ENCODE measurements around the gene ERICH6B. TPM values are rescaled to one million over a fixed set of nuclear protein-coding genes. Genes with fewer than 3 reads are reported as not detected.

Gene ERICH6B
- total RNA-seq, 8 experiments from 2014 or later = 0.56 to 2.5 (median 0.92) TPM; not detected in 1

DNA sequence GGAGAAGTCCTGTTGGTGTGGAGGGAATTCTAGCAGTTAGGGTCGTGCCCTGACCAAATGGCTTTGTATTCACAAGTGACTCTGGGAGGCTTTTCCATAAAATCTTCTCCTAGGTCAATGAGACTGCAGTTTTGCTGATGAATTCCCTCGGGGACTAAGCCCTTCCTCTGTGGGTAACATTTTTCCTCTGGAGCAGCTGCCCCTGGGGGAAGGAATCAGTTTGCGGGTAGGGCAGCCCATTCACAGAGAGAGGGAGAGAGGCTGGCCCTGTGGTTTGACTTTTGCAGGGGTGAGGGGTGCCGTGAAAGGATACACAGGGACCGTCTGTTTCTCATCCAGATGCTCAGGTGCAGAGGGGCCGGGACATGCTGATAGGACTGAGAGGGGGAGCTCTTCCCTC, 67.3 kb downstream of the ERICH6B start:
- WGBS, 10 experiments = 0 to 92% (median 67%) methylated on average over 1 to 4 of the region's 6 CpGs; no CpG with 5 or more reads in 3 of the 10 experiments
- ATAC-seq (replicated peaks in 6 of 8) = no peak
- in situ Hi-C loops (cut with MboI; ENCODE audit: low pct_unique_long_range_greater_than_20kb in 2 of 9, low sequenced_read_pairs in 9 of 9, unreplicated experiment in 9 of 9) = no loop called here

DNA sequence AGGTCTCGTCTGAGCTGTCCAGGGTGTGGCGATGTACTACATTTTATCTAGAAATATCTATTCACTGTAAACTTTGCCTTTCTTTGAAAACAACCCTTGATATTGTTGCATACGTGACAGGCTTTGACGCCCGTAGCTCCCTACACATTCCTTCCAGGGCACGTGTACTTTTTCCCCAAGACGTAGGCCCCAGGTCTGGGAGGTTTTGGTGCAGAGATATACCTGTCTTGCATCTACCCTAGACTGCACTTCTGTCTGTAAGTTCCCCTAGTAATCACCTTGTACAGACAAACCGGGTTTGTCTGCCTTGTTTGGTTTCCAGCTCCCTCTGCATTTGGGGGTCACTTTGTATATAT, 69.2 kb downstream of the ERICH6B start:
- 80 to 100% (median 92%) methylated on average over 1 to 7 of the region's 8 CpGs; no CpG with 5 or more reads in 3 of the 10 experiments for whole genome bisulfite sequencing, 10 experiments
- in situ Hi-C loops (cut with MboI; ENCODE audit: low pct_unique_long_range_greater_than_20kb in 2 of 9, low sequenced_read_pairs in 9 of 9, unreplicated experiment in 9 of 9) = no loop called here
- H3K27ac ChIP-seq = no peak overlapping the region
- ATAC-seq (replicated peaks in 6 of 8) = no peak
- no peak overlapping the region for H3K4me3 ChIP-seq
- no peaks in the 10 kb centered on the region for H3K4me1 ChIP-seq (replicated peaks in 1 of 2)

More for the DNA sequence above, 67.3 kb downstream of the ERICH6B start:
- Histone ChIP-seq H3K4me1 (replicated peaks in 1 of 2) (no peaks in the 10 kb centered on the region), H3K4me3 (no peak overlapping the region), H3K27ac (no peak overlapping the region)

DNA sequence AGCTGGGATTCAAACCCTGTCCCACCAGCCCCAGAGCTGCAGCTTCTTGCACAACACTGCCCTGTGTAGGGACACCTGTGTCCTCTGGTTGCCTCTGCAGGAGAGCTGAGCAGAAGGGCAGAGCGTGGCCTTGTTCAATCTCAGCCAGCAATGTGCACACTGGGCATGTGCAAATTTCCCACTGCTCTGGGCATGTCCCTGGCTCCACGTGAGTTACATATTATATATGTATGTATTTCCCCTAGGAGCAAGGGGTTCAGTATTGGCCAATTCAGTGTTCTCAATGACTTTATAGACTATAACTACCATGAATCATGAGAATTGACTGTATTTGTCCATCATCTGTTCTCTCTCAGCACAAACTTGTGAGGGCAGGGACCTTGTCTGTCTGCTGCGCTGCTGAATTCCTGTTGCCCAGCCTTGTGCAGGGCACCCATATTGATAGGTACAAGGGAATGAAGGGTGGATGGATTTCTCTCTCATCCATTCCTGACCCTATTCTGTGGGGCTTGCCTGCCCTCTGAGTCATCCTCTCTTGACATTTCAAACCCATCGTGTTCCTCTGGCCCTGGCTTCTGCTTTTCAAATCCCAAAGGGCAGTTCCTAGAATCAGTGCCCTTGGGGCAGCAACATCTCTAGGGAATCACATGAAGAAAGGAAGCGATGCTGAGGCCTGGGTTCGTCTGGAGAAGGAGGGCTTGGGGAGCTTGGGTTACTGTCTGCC, 69.7 kb downstream of the ERICH6B start:
- in situ Hi-C loops (cut with MboI; ENCODE audit: low pct_unique_long_range_greater_than_20kb in 2 of 9, low sequenced_read_pairs in 9 of 9, unreplicated experiment in 9 of 9) = no loop called here

DNA sequence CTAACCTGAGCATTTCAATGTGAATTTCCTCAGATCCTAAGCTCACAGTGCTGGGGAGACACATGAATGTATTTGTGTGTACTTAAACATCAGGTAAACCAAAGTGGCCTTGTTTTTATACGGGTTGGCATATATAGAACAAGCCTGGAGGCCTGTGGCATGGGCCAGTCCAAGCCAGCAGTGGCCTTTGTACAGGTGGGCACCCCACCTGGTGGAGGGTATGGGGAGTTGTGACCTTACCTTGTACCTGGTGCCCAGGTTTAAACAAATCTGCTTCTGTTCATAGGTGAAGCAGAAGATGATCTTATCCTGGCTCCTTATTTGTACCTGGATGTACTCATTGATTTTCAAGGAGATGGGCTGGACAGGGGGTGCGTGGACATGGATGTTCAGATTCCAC, 71.0 kb downstream of the ERICH6B start:
- no peak overlapping the region for H3K27ac ChIP-seq
- 0 to 100% (median 61%) methylated on average over 1 to 2 of the region's 2 CpGs; no CpG with 5 or more reads in 2 of the 10 experiments for WGBS, 10 experiments
- H3K4me1 ChIP-seq (replicated peaks in 1 of 2) = no peaks in the 10 kb centered on the region
- H3K4me3 ChIP-seq = no peak overlapping the region
- no peak for ATAC-seq (replicated peaks in 6 of 8)
- in situ Hi-C loops (cut with MboI; ENCODE audit: low pct_unique_long_range_greater_than_20kb in 2 of 9, low sequenced_read_pairs in 9 of 9, unreplicated experiment in 9 of 9) = no loop called here

More for the DNA sequence above, 69.7 kb downstream of the ERICH6B start:
- ATAC-seq (replicated peaks in 6 of 8) = peak in 2 of 8 experiments; percentile 48 to 57
- 18 to 100% (median 74%) methylated on average over 1 to 5 of the region's 6 CpGs; no CpG with 5 or more reads in 2 of the 10 experiments for WGBS, 10 experiments
- Histone ChIP-seq H3K4me3 (no peak overlapping the region), H3K4me1 (replicated peaks in 1 of 2) (no peaks in the 10 kb centered on the region), H3K27ac (no peak overlapping the region)

DNA sequence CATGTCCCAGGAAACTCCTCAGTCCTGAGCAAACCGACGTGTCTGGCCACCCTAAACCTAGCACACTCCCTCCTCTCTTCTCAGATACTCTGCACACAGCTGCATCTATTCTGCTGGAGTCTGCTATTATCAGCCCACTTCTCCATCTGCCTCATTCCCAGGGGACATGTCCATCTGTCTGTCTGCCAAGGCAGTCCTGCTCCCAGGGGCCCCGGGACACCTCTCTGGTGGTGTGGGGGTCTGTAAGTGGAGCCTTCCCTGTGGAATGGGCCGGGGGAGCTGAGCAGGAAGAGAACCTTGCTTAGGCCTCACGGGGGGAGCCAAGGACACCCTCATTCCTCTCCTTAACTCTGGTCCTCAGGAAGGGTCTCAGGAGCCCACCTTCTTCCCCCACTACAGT, 72.7 kb downstream of the ERICH6B start:
- no peak overlapping the region for H3K27ac ChIP-seq
- H3K4me1 ChIP-seq (replicated peaks in 1 of 2) = no peaks in the 10 kb centered on the region
- in situ Hi-C loops (cut with MboI; ENCODE audit: low pct_unique_long_range_greater_than_20kb in 2 of 9, low sequenced_read_pairs in 9 of 9, unreplicated experiment in 9 of 9) = no loop called here
- 80 to 100% (median 97%) methylated on average over 1 to 2 of the region's 5 CpGs; no CpG with 5 or more reads in 6 of the 10 experiments for WGBS, 10 experiments
- no peak overlapping the region for H3K4me3 ChIP-seq
- ATAC-seq (replicated peaks in 6 of 8) = no peak

- in situ Hi-C loops (cut with MboI; ENCODE audit: low pct_unique_long_range_greater_than_20kb in 2 of 9, low sequenced_read_pairs in 9 of 9, unreplicated experiment in 9 of 9) = no loop called here
- no peak overlapping the region for H3K27ac ChIP-seq
- 83 to 84% methylated on average over 1 to 5 of the region's 8 CpGs; no CpG with 5 or more reads in 8 of the 10 experiments for whole genome bisulfite sequencing, 10 experiments
- no peak for ATAC-seq (replicated peaks in 6 of 8)
- H3K4me3 ChIP-seq = no peak overlapping the region
- no peaks in the 10 kb centered on the region for H3K4me1 ChIP-seq (replicated peaks in 1 of 2)
These were observed 73.1 kb downstream of the ERICH6B start for GRCh38 chr13:45542391-45542790.

- no peak for ATAC-seq (replicated peaks in 6 of 8)
- H3K4me3 ChIP-seq = no peak overlapping the region
- 80 to 100% (median 90%) methylated on average over 1 to 2 of the region's 11 CpGs; no CpG with 5 or more reads in 7 of the 10 experiments for WGBS, 10 experiments
- no peaks in the 10 kb centered on the region for H3K4me1 ChIP-seq (replicated peaks in 1 of 2)
- in situ Hi-C loops (cut with MboI; ENCODE audit: low pct_unique_long_range_greater_than_20kb in 2 of 9, low sequenced_read_pairs in 9 of 9, unreplicated experiment in 9 of 9) = no loop called here
- no peak overlapping the region for H3K27ac ChIP-seq
These were observed 73.7 kb downstream of the ERICH6B start for GRCh38 chr13:45541806-45542205.

DNA sequence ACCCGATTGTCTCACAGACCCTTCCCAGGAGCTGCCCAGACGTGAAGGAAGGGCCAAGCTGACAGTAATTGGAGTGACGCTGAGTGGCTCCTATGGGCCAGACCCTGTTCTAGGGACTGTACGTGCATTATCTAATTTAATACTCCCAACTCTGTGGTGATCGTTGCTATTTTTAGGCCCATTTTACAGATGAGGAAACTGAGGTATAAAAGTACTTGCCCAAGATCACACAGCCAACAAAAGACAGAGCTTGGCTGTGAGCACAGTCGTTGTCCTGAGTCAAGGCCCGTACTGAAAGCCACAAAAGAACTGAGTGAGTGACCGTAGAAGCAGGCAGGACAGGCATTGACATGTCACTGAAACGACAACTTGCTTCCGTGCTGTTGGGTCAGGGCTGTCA, 74.7 kb downstream of the ERICH6B start:
- WGBS, 10 experiments = 72 to 100% (median 86%) methylated on average over 1 to 7 of the region's 10 CpGs; no CpG with 5 or more reads in 3 of the 10 experiments

DNA sequence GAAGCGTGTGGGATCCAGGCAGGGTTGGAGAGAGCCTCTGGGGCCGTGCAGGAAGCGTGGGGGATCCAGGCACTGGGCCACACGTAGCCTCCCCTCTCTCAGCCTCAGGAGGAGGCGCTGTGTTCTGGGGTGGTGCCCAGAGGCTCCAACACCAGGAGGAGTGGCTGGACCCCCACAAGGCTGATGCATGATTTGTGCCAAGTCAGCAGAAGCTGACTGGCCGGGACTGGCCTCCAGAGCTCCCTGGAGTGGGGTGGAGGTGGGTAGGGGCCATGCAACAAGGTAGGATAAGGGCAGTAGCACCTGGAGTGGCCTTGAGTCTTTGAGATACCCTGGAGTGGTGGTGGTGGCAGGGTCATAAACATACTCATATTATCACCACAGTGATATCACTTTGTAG, 75.3 kb downstream of the ERICH6B start:
- WGBS, 10 experiments = 88 to 100% methylated on average over 1 to 4 of the region's 6 CpGs; no CpG with 5 or more reads in 8 of the 10 experiments

More for the DNA sequence above, 74.7 kb downstream of the ERICH6B start:
- no peak overlapping the region for H3K27ac ChIP-seq
- no peaks in the 10 kb centered on the region for H3K4me1 ChIP-seq (replicated peaks in 1 of 2)
- in situ Hi-C loops (cut with MboI; ENCODE audit: low pct_unique_long_range_greater_than_20kb in 2 of 9, low sequenced_read_pairs in 9 of 9, unreplicated experiment in 9 of 9) = no loop called here
- H3K4me3 ChIP-seq = no peak overlapping the region
- ATAC-seq (replicated peaks in 6 of 8) = no peak

GRCh38 chr13:45538382-45538781, 77.2 kb downstream of the ERICH6B start:
- 73 to 100% (median 83%) methylated on average over 1 to 2 of the region's 2 CpGs; no CpG with 5 or more reads in 7 of the 10 experiments for WGBS, 10 experiments
- no peaks in the 10 kb centered on the region for H3K4me1 ChIP-seq (replicated peaks in 1 of 2)
- H3K27ac ChIP-seq = no peak overlapping the region
- no peak overlapping the region for H3K4me3 ChIP-seq
- in situ Hi-C loops (cut with MboI; ENCODE audit: low pct_unique_long_range_greater_than_20kb in 2 of 9, low sequenced_read_pairs in 9 of 9, unreplicated experiment in 9 of 9) = no loop called here
- ATAC-seq (replicated peaks in 6 of 8) = peak in 4 of 8 experiments; percentile 24 to 60 (median 52)

More for the DNA sequence above, 75.3 kb downstream of the ERICH6B start:
- in situ Hi-C loops (cut with MboI; ENCODE audit: low pct_unique_long_range_greater_than_20kb in 2 of 9, low sequenced_read_pairs in 9 of 9, unreplicated experiment in 9 of 9) = no loop called here
- ATAC-seq (replicated peaks in 6 of 8) = peak in 2 of 8 experiments; percentile 7 to 28
- no peak overlapping the region for H3K27ac ChIP-seq
- no peaks in the 10 kb centered on the region for H3K4me1 ChIP-seq (replicated peaks in 1 of 2)
- H3K4me3 ChIP-seq = no peak overlapping the region

DNA sequence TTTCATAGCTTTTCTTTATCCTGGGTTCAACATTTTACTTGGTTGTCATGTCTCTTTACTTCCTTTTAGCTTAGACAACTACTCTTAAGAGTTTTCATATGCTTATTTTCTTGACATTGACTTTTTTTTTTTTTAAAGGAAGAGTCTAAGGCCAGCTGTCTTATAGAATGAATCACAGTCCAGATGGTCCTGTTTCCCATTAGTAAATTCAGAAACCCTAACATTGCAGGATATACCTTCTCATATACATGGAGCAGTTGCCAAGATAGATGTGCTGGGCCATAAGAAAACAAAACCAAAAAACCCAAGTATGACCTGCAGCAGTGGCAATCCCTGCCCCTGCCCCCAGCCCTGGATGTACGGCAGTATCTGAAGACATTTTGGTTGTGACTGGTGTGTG, 78.0 kb downstream of the ERICH6B start:
- in situ Hi-C loops (cut with MboI; ENCODE audit: low pct_unique_long_range_greater_than_20kb in 2 of 9, low sequenced_read_pairs in 9 of 9, unreplicated experiment in 9 of 9) = no loop called here
- 86 to 100% methylated on average over 1 of the region's 1 CpG; no CpG with 5 or more reads in 8 of the 10 experiments for WGBS, 10 experiments
- peak in 2 of 8 experiments; percentile 9 to 62 for ATAC-seq (replicated peaks in 6 of 8)
- Histone ChIP-seq H3K27ac (no peak overlapping the region), H3K4me3 (no peak overlapping the region), H3K4me1 (replicated peaks in 1 of 2) (no peaks in the 10 kb centered on the region)

DNA sequence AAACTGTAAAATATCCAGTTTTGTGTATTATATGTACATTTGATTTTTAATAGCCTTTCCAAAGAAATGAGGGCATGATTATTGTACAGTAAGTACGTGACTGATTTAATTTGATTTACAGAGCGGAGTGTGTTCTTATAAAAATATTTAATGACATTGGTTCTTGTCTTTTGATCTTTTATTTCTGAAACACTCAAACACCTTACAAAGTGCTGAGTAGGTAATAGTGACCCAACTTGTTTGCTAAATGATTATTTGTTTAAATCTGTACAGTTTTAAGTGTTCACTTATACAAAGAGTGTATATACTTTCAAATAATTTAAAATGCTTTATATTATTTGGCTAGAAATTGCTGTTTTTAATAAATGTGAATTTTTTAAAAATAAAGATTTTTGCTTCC, 79.3 kb downstream of the ERICH6B start:
- Histone ChIP-seq H3K4me1 (replicated peaks in 1 of 2) (no peaks in the 10 kb centered on the region), H3K27ac (no peak overlapping the region), H3K4me3 (no peak overlapping the region)
- ATAC-seq (replicated peaks in 6 of 8) = no peak
- 81 to 100% (median 100%) methylated on average over 2 of the region's 2 CpGs; no CpG with 5 or more reads in 1 of the 10 experiments for WGBS, 10 experiments
- in situ Hi-C loops (cut with MboI; ENCODE audit: low pct_unique_long_range_greater_than_20kb in 2 of 9, low sequenced_read_pairs in 9 of 9, unreplicated experiment in 9 of 9) = no loop called here

DNA sequence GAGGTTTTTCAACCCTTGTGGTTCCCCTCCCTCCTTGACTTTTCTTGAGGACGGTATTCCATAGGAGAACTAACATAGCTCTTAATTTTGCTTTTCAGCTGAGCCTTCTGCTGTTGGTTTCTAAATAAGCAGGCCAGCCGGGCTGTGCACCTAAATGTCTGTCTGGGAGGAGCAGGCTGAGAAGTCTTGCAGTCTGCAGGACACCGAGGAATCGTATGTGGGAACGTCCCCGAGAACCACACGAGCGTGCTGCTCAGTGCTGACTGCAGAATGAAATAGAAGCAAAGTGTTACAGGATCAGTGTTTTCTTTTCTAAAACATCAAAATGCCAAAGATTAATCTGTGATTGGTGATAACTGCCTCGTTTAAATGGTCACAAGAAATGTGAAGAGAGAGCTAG, 80.9 kb downstream of the ERICH6B start:
- H3K4me3 ChIP-seq = no peak overlapping the region
- no peak overlapping the region for H3K27ac ChIP-seq
- in situ Hi-C loops (cut with MboI; ENCODE audit: low pct_unique_long_range_greater_than_20kb in 2 of 9, low sequenced_read_pairs in 9 of 9, unreplicated experiment in 9 of 9) = no loop called here
- ATAC-seq (replicated peaks in 6 of 8) = no peak
- H3K4me1 ChIP-seq (replicated peaks in 1 of 2) = no peaks in the 10 kb centered on the region
- WGBS, 10 experiments = 57 to 98% (median 92%) methylated on average over 1 to 9 of the region's 9 CpGs

DNA sequence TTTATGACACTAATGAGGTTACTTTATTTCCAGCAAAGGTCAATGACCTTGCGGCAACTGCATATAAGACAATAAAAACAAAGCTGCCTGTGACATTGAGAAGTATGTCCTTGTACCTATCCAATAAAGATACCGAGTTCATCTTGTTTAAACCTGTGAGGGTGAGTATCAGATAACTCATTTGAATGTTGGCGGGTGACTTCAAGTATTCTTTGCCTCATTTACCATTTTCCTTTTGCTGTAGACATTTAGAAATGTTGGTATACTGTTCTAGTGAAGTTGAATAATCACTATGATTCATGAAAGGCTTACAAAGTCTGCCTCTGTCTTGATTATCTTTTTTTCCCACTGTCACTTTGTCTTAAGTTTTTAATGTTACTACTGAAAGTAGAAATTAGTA, 85.8 kb downstream of the ERICH6B start:
- H3K4me1 ChIP-seq (replicated peaks in 1 of 2) = no peaks in the 10 kb centered on the region
- H3K27ac ChIP-seq = no peak overlapping the region
- no peak overlapping the region for H3K4me3 ChIP-seq
- in situ Hi-C loops (cut with MboI; ENCODE audit: low pct_unique_long_range_greater_than_20kb in 2 of 9, low sequenced_read_pairs in 9 of 9, unreplicated experiment in 9 of 9) = no loop called here
- no peak for ATAC-seq (replicated peaks in 6 of 8)
- WGBS, 10 experiments = 73 to 100% (median 93%) methylated on average over 1 to 3 of the region's 3 CpGs; no CpG with 5 or more reads in 1 of the 10 experiments

Measured in motor neuron (in vitro differentiated cells).